HEK293 (cell line): ENCODE measurements around the gene ASL.
A peak's percentile ranks its signal among the peaks of the same experiment; 100 is the strongest.

Source experiments
- CTCF ChIA-PET: fragments of 350-600 bp; formaldehyde crosslinking; extraction: SDS; loops from one replicate; lab custom pipeline; 2021; ENCODE audit warnings: antibody characterized with exemption; lab: Yijun Ruan, JAX
- POLR2A ChIA-PET: fragments of 300-600 bp; formaldehyde crosslinking; extraction: SDS; loops from one replicate; lab custom pipeline; 2020; ENCODE audit warnings: antibody characterized with exemption, inconsistent platforms; lab: Yijun Ruan, JAX
- H3K27ac ChIP-seq: fragments of 200-500 bp; sonication (Bioruptor generic); 2 replicates; pipeline ENCODE4 v1.5.1; 2014; ENCODE audit warnings: low read depth, low read length, control low read depth, inconsistent platforms; ENCODE audit errors: extremely low read depth
- H3K36me3 ChIP-seq, 2 experiments: fragments of 200-500 bp in 1 of 2; sonication (Bioruptor generic) in 1 of 2; 1 replicate in 1 of 2; 2 replicates in 1 of 2; pipeline ENCODE4 v1.5.1; 2014 to 2017; ENCODE audit warnings: inconsistent platforms in 2 of 2, low read length in 2 of 2; ENCODE audit not compliant: control insufficient read depth in 2 of 2, insufficient read depth in 1 of 2
- H3K4me1 ChIP-seq: fragments of 200-500 bp; sonication (Bioruptor generic); 2 replicates; pipeline ENCODE4 v1.5.1; 2014; ENCODE audit warnings: mild to moderate bottlenecking, low read length, inconsistent platforms; ENCODE audit not compliant: control insufficient read depth, insufficient read depth
- H3K4me3 ChIP-seq: 2 replicates; pipeline ENCODE4 v1.5.1; 2011; ENCODE audit warnings: low read depth, mild to moderate bottlenecking, control low read depth, low read length, moderate library complexity
- H3K9me3 ChIP-seq: fragments of 200-500 bp; sonication (Bioruptor generic); 2 replicates; pipeline ENCODE4 v1.5.1; 2014; ENCODE audit warnings: low read depth, low read length, inconsistent platforms; ENCODE audit not compliant: control insufficient read depth, insufficient read depth
- GLI4 ChIP-seq: fragments of 450-650 bp; formaldehyde crosslinking; IDR thresholded peaks from 2 replicates; pipeline ENCODE4 v1.5.1; 2016; ENCODE audit warnings: missing biosample characterization, missing genetic modification characterization
- HOXC10 ChIP-seq: sonication (generic); formaldehyde crosslinking; IDR thresholded peaks from 2 replicates; pipeline ENCODE4 v1.8.1; 2023; ENCODE audit warnings: mild to moderate bottlenecking, missing genetic modification reagents
- KLF1 ChIP-seq: fragments of 450-650 bp; formaldehyde crosslinking; IDR thresholded peaks from 2 replicates; pipeline ENCODE4 v1.5.1; 2016; ENCODE audit warnings: missing biosample characterization, missing genetic modification characterization
- KLF7 ChIP-seq: fragments of 450-650 bp; formaldehyde crosslinking; IDR thresholded peaks from 2 replicates; pipeline ENCODE4 v1.5.1; 2016; ENCODE audit warnings: missing biosample characterization, missing genetic modification characterization, borderline replicate concordance
- SALL2 ChIP-seq: fragments of 450-650 bp; formaldehyde crosslinking; IDR thresholded peaks from 2 replicates; pipeline ENCODE4 v1.5.0; 2017; ENCODE audit warnings: missing biosample characterization, mild to moderate bottlenecking, missing genetic modification characterization, borderline replicate concordance
- SP2 ChIP-seq: fragments of 450-650 bp; formaldehyde crosslinking; IDR thresholded peaks from 2 replicates; pipeline ENCODE4 v1.5.1; 2016; ENCODE audit warnings: missing biosample characterization, missing genetic modification characterization
- ZBTB20 ChIP-seq: fragments of 450-650 bp; formaldehyde crosslinking; IDR thresholded peaks from 2 replicates; pipeline ENCODE4 v1.5.1; 2016; ENCODE audit warnings: missing biosample characterization, missing genetic modification characterization
- ZEB2 ChIP-seq: fragments of 450-650 bp; formaldehyde crosslinking; IDR thresholded peaks from 2 replicates; pipeline ENCODE4 v1.5.1; 2016; ENCODE audit warnings: missing biosample characterization, missing genetic modification characterization
- ZFHX2 ChIP-seq: fragments of 450-650 bp; formaldehyde crosslinking; conservative IDR thresholded peaks from 2 replicates; pipeline ENCODE4 v1.5.1; 2016; ENCODE audit warnings: missing biosample characterization, missing genetic modification characterization
- ZNF121 ChIP-seq: fragments of 450-650 bp; formaldehyde crosslinking; IDR thresholded peaks from 2 replicates; pipeline ENCODE4 v1.5.1; 2016; ENCODE audit warnings: missing biosample characterization, missing genetic modification characterization
- ZNF202 ChIP-seq: fragments of 450-650 bp; formaldehyde crosslinking; IDR thresholded peaks from 2 replicates; pipeline ENCODE4 v1.5.1; 2016; ENCODE audit warnings: missing biosample characterization, missing genetic modification characterization, borderline replicate concordance
- ZNF223 ChIP-seq: fragments of 450-650 bp; formaldehyde crosslinking; IDR thresholded peaks from 2 replicates; pipeline ENCODE4 v1.5.1; 2016; ENCODE audit warnings: missing biosample characterization, missing genetic modification characterization
- ZNF239 ChIP-seq: fragments of 450-650 bp; formaldehyde crosslinking; IDR thresholded peaks from 2 replicates; pipeline ENCODE4 v1.5.1; 2016; ENCODE audit warnings: missing biosample characterization, missing genetic modification characterization
- ZNF24 ChIP-seq: fragments of 450-650 bp; formaldehyde crosslinking; IDR thresholded peaks from 2 replicates; pipeline ENCODE4 v1.5.1; 2016; ENCODE audit warnings: missing biosample characterization, missing genetic modification characterization
- ZNF335 ChIP-seq: fragments of 450-650 bp; formaldehyde crosslinking; conservative IDR thresholded peaks from 2 replicates; pipeline ENCODE4 v1.5.1; 2016; ENCODE audit warnings: missing biosample characterization, missing genetic modification characterization
- ZNF423 ChIP-seq: fragments of 450-650 bp; formaldehyde crosslinking; IDR thresholded peaks from 2 replicates; pipeline ENCODE4 v1.5.1; 2016; ENCODE audit warnings: missing biosample characterization, missing genetic modification characterization
- ZNF514 ChIP-seq: fragments of 450-650 bp; formaldehyde crosslinking; IDR thresholded peaks from 2 replicates; pipeline ENCODE4 v1.5.1; 2016; ENCODE audit warnings: missing biosample characterization, missing genetic modification characterization
- ZNF544 ChIP-seq: fragments of 450-650 bp; formaldehyde crosslinking; IDR thresholded peaks from 2 replicates; pipeline ENCODE4 v1.5.0; 2017; ENCODE audit warnings: missing biosample characterization, missing genetic modification characterization
- ZNF571 ChIP-seq: fragments of 450-650 bp; formaldehyde crosslinking; IDR thresholded peaks from 2 replicates; pipeline ENCODE4 v1.5.0; 2017; ENCODE audit warnings: missing biosample characterization, missing genetic modification characterization
- ZNF600 ChIP-seq: fragments of 450-650 bp; formaldehyde crosslinking; IDR thresholded peaks from 2 replicates; pipeline ENCODE4 v1.5.1; 2016; ENCODE audit warnings: missing biosample characterization, missing genetic modification characterization
- ZNF660 ChIP-seq: fragments of 450-650 bp; IDR thresholded peaks from 2 replicates; pipeline ENCODE4 v1.5.1; 2018; ENCODE audit warnings: missing biosample characterization, mild to moderate bottlenecking, missing genetic modification characterization
- ZNF677 ChIP-seq: fragments of 450-650 bp; IDR thresholded peaks from 2 replicates; pipeline ENCODE4 v1.5.0; 2018; ENCODE audit warnings: missing biosample characterization, mild to moderate bottlenecking, missing genetic modification characterization, moderate library complexity
- ZXDB ChIP-seq: fragments of 450-650 bp; formaldehyde crosslinking; IDR thresholded peaks from 2 replicates; pipeline ENCODE4 v1.5.1; 2016; ENCODE audit warnings: missing biosample characterization, missing genetic modification characterization
- TF ChIP-seq, protein P1 (sequence below): fragments of 450-650 bp; formaldehyde crosslinking; IDR thresholded peaks from 2 replicates; pipeline ENCODE4 v1.5.1; 2016; ENCODE audit warnings: missing biosample characterization, missing genetic modification characterization
- TF ChIP-seq, protein P2 (sequence below): fragments of 450-650 bp; formaldehyde crosslinking; IDR thresholded peaks from 2 replicates; pipeline ENCODE4 v1.5.1; 2016; ENCODE audit warnings: missing biosample characterization, missing genetic modification characterization
- TF ChIP-seq, protein P3 (sequence below): fragments of 450-650 bp; formaldehyde crosslinking; IDR thresholded peaks from 2 replicates; pipeline ENCODE4 v1.5.1; 2016; ENCODE audit warnings: missing biosample characterization, missing genetic modification characterization
- TF ChIP-seq, protein P4 (sequence below): fragments of 450-650 bp; formaldehyde crosslinking; optimal IDR thresholded peaks from 2 replicates; pipeline ENCODE3; 2016; ENCODE audit warnings: missing biosample characterization, mild to moderate bottlenecking, missing genetic modification characterization
- TF ChIP-seq, protein P5 (sequence below): fragments of 450-650 bp; formaldehyde crosslinking; IDR thresholded peaks from 2 replicates; pipeline ENCODE4 v1.5.1; 2017; ENCODE audit warnings: missing biosample characterization, mild to moderate bottlenecking, missing genetic modification characterization, moderate library complexity
- TF ChIP-seq, protein P6 (sequence below): fragments of 450-650 bp; formaldehyde crosslinking; IDR thresholded peaks from 2 replicates; pipeline ENCODE4 v1.5.1; 2017; ENCODE audit warnings: missing biosample characterization, missing genetic modification characterization

ASL gene

DNA sequence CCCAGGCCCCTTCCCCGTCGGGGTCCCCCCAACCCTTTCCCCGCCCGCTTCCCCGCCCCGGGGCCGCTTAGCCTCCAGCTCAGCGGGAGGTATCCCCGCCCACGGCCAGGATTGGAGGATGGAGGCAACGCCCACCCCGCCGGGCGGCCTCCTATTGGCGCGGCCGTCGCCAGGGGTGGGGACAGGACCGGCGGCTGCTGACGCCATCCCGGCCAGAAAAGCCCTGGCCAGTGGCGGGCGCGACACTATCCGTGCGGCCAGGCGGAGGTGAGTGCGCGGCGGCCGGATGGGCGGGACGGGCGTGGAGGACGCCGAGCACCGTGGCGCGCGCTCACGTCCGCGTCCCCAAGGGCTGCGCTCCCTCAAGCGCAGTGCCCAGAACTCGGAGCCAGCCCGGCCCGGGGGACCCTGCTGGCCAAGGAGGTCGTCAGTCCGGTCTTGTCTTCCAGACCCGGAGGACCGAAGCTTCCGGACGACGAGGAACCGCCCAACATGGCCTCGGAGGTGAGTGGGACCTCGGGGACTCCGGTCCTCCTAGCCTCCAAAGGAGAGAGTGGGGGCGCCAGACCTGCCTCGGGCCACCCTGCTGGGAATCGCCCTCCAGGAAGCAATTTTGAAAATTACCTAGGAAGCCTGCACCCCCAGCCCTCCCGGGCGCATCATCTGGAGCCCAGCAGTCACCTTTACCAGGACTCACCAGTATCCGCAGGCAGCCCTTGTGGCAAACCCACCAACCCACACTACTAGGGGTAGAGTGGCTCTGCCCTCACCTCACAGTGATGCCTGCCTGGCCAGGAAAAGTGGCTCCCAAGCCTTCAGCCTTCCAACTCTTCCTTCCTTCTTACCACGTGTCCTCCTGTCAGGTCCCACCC is at the start of gene ASL:
Gene ASL, plus strand, starts transcription at position 230 of the 872 bp plus-strand sequence. Its CDS starts 263 bp downstream, at position 493.
- POLR2A ChIA-PET = interaction anchor here (0.5 to 1.9 kb wide), 13 partner anchors 8 to 883 kb away, joined by 3 to 15 read pairs (median 4); partner anchors contain the start of genes CRCP and TPST1
- TF ChIP-seq ZNF24 (no peak), ZNF202 (tag by site-specific recombination) (no peak), ZNF121 (tag by site-specific recombination) (no peak), ZNF677 (no peak), ZNF239 (no peak), KLF1 (tag by site-specific recombination) (peak; percentile 67), SALL2 (tag by site-specific recombination) (no peak), ZNF600 (tag by site-specific recombination) (peak; percentile 31; the same call in 1 of the 2 replicates), ZXDB (no peak), ZNF544 (no peak), HOXC10 (CRISPR knock-in tag) (no peak), ZNF423 (no peak), KLF7 (tag by site-specific recombination) (0 out of 2 replicates have a peak, but pooled peaks have one; percentile 46), ZNF223 (no peak), ZNF660 (tag by site-specific recombination) (0 out of 2 replicates have a peak, but pooled peaks have one; percentile 2), ZNF571 (no peak), ZNF335 (peak; percentile 59), ZFHX2 (peak; percentile 17; the same call in 1 of the 2 replicates), GLI4 (tag by site-specific recombination) (no peak), ZBTB20 (no peak; the same call in 1 of the 2 replicates), SP2 (tag by site-specific recombination) (peak; percentile 95), ZEB2 (0 out of 2 replicates have a peak, but pooled peaks have one; percentile 36), ZNF514 (tag by site-specific recombination) (no peak)
- TF ChIP-seq, protein P1, sequence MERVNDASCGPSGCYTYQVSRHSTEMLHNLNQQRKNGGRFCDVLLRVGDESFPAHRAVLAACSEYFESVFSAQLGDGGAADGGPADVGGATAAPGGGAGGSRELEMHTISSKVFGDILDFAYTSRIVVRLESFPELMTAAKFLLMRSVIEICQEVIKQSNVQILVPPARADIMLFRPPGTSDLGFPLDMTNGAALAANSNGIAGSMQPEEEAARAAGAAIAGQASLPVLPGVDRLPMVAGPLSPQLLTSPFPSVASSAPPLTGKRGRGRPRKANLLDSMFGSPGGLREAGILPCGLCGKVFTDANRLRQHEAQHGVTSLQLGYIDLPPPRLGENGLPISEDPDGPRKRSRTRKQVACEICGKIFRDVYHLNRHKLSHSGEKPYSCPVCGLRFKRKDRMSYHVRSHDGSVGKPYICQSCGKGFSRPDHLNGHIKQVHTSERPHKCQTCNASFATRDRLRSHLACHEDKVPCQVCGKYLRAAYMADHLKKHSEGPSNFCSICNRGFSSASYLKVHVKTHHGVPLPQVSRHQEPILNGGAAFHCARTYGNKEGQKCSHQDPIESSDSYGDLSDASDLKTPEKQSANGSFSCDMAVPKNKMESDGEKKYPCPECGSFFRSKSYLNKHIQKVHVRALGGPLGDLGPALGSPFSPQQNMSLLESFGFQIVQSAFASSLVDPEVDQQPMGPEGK = peak; percentile 70
- TF ChIP-seq, protein P2, sequence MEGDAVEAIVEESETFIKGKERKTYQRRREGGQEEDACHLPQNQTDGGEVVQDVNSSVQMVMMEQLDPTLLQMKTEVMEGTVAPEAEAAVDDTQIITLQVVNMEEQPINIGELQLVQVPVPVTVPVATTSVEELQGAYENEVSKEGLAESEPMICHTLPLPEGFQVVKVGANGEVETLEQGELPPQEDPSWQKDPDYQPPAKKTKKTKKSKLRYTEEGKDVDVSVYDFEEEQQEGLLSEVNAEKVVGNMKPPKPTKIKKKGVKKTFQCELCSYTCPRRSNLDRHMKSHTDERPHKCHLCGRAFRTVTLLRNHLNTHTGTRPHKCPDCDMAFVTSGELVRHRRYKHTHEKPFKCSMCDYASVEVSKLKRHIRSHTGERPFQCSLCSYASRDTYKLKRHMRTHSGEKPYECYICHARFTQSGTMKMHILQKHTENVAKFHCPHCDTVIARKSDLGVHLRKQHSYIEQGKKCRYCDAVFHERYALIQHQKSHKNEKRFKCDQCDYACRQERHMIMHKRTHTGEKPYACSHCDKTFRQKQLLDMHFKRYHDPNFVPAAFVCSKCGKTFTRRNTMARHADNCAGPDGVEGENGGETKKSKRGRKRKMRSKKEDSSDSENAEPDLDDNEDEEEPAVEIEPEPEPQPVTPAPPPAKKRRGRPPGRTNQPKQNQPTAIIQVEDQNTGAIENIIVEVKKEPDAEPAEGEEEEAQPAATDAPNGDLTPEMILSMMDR (tag by site-specific recombination) = peak; percentile 44; the same call in 1 of the 2 replicates
- TF ChIP-seq, protein P3, sequence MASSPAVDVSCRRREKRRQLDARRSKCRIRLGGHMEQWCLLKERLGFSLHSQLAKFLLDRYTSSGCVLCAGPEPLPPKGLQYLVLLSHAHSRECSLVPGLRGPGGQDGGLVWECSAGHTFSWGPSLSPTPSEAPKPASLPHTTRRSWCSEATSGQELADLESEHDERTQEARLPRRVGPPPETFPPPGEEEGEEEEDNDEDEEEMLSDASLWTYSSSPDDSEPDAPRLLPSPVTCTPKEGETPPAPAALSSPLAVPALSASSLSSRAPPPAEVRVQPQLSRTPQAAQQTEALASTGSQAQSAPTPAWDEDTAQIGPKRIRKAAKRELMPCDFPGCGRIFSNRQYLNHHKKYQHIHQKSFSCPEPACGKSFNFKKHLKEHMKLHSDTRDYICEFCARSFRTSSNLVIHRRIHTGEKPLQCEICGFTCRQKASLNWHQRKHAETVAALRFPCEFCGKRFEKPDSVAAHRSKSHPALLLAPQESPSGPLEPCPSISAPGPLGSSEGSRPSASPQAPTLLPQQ (tag by site-specific recombination) = peak; percentile 53; the same call in 1 of the 2 replicates
- TF ChIP-seq, protein P4, sequence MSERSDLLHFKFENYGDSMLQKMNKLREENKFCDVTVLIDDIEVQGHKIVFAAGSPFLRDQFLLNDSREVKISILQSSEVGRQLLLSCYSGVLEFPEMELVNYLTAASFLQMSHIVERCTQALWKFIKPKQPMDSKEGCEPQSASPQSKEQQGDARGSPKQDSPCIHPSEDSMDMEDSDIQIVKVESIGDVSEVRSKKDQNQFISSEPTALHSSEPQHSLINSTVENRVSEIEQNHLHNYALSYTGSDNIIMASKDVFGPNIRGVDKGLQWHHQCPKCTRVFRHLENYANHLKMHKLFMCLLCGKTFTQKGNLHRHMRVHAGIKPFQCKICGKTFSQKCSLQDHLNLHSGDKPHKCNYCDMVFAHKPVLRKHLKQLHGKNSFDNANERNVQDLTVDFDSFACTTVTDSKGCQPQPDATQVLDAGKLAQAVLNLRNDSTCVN (tag by site-specific recombination) = peak; percentile 93
- TF ChIP-seq, protein P5, sequence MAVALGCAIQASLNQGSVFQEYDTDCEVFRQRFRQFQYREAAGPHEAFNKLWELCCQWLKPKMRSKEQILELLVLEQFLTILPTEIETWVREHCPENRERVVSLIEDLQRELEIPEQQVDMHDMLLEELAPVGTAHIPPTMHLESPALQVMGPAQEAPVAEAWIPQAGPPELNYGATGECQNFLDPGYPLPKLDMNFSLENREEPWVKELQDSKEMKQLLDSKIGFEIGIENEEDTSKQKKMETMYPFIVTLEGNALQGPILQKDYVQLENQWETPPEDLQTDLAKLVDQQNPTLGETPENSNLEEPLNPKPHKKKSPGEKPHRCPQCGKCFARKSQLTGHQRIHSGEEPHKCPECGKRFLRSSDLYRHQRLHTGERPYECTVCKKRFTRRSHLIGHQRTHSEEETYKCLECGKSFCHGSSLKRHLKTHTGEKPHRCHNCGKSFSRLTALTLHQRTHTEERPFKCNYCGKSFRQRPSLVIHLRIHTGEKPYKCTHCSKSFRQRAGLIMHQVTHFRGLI (tag by site-specific recombination) = peak; percentile 88
- TF ChIP-seq, protein P6, sequence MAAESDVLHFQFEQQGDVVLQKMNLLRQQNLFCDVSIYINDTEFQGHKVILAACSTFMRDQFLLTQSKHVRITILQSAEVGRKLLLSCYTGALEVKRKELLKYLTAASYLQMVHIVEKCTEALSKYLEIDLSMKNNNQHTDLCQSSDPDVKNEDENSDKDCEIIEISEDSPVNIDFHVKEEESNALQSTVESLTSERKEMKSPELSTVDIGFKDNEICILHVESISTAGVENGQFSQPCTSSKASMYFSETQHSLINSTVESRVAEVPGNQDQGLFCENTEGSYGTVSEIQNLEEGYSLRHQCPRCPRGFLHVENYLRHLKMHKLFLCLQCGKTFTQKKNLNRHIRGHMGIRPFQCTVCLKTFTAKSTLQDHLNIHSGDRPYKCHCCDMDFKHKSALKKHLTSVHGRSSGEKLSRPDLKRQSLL (tag by site-specific recombination) = no peak

More for the DNA sequence above, at the start of gene ASL:
- CTCF ChIA-PET = interaction anchor here (0.6 kb wide), 1 partner anchor 204 kb away, joined by 3 read pairs; no protein-coding TSS in a partner anchor
- Histone ChIP-seq H3K4me1 (no peaks in the 10 kb centered on the region), H3K9me3 (no peaks in the 10 kb centered on the region), H3K4me3 (peak within 1 kb of the TSS; percentile 87), H3K27ac (no peak within 1 kb of the TSS; the same call in 1 of the 2 replicates), H3K36me3 (no peaks in the 10 kb centered on the region)
